Erythroblast (primary cell): Measurements from ENCODE around the gene MOXD1.

Source experiments
- GATA1 ChIP-seq: IDR thresholded peaks from 2 replicates; pipeline ENCODE4 v1.6.1; 2011; ENCODE audit warnings: low read depth, mild to moderate bottlenecking, control low read depth, low read length, moderate library complexity
- POLR2A ChIP-seq: IDR thresholded peaks from 2 replicates; pipeline ENCODE4 v1.6.1; 2011; ENCODE audit warnings: mild to moderate bottlenecking, low read length

DNA sequence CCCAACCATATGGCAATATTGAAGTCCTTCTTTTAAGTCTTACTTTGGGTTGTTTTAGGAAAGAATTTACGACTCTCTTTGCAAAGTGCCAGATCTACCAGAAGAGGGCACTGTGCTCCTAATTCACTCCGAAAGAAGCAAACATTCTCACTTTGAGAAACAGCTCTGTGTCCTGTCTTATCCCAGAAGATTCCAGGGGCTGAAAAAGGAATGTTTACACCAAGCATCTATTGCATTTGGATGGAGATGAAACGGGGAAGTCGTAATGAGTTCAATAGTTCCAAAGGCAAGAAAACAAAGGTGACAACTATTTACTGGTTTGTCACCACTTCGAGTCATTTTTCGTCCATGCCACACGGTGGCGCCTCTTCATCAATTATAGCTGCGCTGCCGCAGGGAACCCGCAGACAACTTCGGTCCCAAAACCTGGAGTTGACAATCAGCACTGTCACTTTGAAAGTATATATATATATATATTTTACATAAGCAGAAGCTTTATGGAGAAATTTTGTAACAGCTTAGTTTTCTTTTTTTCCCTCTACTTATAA lies 121.6 kb downstream of the MOXD1 start:
- TF ChIP-seq POLR2A (no peak), GATA1 (no peak)
